H1 (cell line): ENCODE results near the gene RTCA. TPM values are rescaled to one million over a fixed set of nuclear protein-coding genes. Genes with fewer than 3 reads are reported as not detected.

Experiments used
- CTCF ChIA-PET: fragments of 300-600 bp; sonication (Branson Sonifier 250); formaldehyde crosslinking; loops from one replicate; lab custom pipeline; 2021; ENCODE audit not compliant: partially characterized antibody; lab: Charles Lee
- POLR2A ChIA-PET: fragments of 300-600 bp; sonication (Branson Sonifier 250); formaldehyde crosslinking; loops from one replicate; lab custom pipeline; 2021; ENCODE audit warnings: inconsistent platforms; ENCODE audit not compliant: partially characterized antibody; lab: Charles Lee
- DNase-seq, 2 experiments: peaks; one replicate each; pipeline versions ENCODE4 v3.0.0 to v3.0.0-alpha.2; 2010 to 2022; ENCODE audit warnings: low spot score in 2 of 2, low read depth in 1 of 2, mixed read lengths in 1 of 2
- FAIRE-seq: peaks from 2 replicates; lab custom pipeline; 2011; peaks lifted over from hg19 to GRCh38; lab: Jason Lieb, UNC
- H2AFZ ChIP-seq: 2 replicates; pipeline ENCODE4 v1.8.1; 2012; ENCODE audit warnings: low read length, inconsistent platforms
- H2AK5ac ChIP-seq: 2 replicates; pipeline ENCODE4 v1.6.1; 2013; ENCODE audit warnings: low read depth, low read length
- H2BK120ac ChIP-seq: replicated peaks from 2 replicates; pipeline ENCODE3; 2013; ENCODE audit warnings: low read depth, low read length, inconsistent platforms
- H2BK12ac ChIP-seq: 2 replicates; pipeline ENCODE4 v1.6.1; 2013; ENCODE audit warnings: low read depth, low read length
- H2BK15ac ChIP-seq: 2 replicates; pipeline ENCODE4 v1.6.1; 2013; ENCODE audit warnings: low read length
- H2BK20ac ChIP-seq: 2 replicates; pipeline ENCODE4 v1.6.1; 2013; ENCODE audit warnings: low read length
- H2BK5ac ChIP-seq: 2 replicates; pipeline ENCODE4 v1.6.1; 2013; ENCODE audit warnings: low read depth, low read length
- H3K14ac ChIP-seq: 2 replicates; pipeline ENCODE4 v1.6.1; 2013; ENCODE audit warnings: inconsistent platforms; ENCODE audit not compliant: insufficient read length
- H3K18ac ChIP-seq: 2 replicates; pipeline ENCODE4 v1.6.1; 2013; ENCODE audit warnings: low read length; ENCODE audit errors: extremely low read depth
- H3K23ac ChIP-seq: 2 replicates; pipeline ENCODE4 v1.6.1; 2013; ENCODE audit warnings: inconsistent platforms; ENCODE audit not compliant: insufficient read length
- H3K23me2 ChIP-seq: 2 replicates; pipeline ENCODE4 v1.6.1; 2013; ENCODE audit warnings: low read depth, low read length
- H3K27ac ChIP-seq: 2 replicates; pipeline ENCODE4 v1.6.1; 2011; ENCODE audit warnings: low read depth, low read length, inconsistent platforms
- H3K27me3 ChIP-seq, 4 experiments: replicated peaks in 1 of 4; 1 replicate in 1 of 4; 2 replicates in 3 of 4; pipeline versions ENCODE4 v1.6.1 to v1.8.1; 2011 to 2013; ENCODE audit warnings: low read length in 3 of 4, mild to moderate bottlenecking in 3 of 4, inconsistent platforms in 2 of 4, mixed read lengths in 2 of 4, moderate library complexity in 1 of 4; ENCODE audit not compliant: control insufficient read depth in 3 of 4, insufficient read depth in 3 of 4; ENCODE audit errors: extremely low read depth in 1 of 4
- H3K36me3 ChIP-seq, 4 experiments: 2 replicates each; pipeline versions ENCODE4 v1.6.1 to v1.8.1; 2011 to 2013; ENCODE audit warnings: mild to moderate bottlenecking in 4 of 4, low read length in 3 of 4, moderate library complexity in 2 of 4, control low read depth in 1 of 4, inconsistent platforms in 1 of 4; ENCODE audit not compliant: insufficient read depth in 4 of 4, control insufficient read depth in 2 of 4
- H3K4ac ChIP-seq: replicated peaks from 2 replicates; pipeline ENCODE3; 2013; ENCODE audit warnings: low read length, low read depth, mixed read lengths, inconsistent platforms; ENCODE audit not compliant: insufficient read length
- H3K4me1 ChIP-seq, 4 experiments: replicated peaks in 1 of 4; 1 replicate in 1 of 4; 2 replicates in 3 of 4; pipeline versions ENCODE4 v1.6.1 to v1.8.1; 2011 to 2013; ENCODE audit warnings: low read length in 3 of 4, inconsistent platforms in 2 of 4, mixed read lengths in 1 of 4; ENCODE audit not compliant: insufficient read depth in 4 of 4, control insufficient read depth in 3 of 4
- H3K4me2 ChIP-seq, 2 experiments: 2 replicates each; pipeline versions ENCODE4 v1.6.1 to v1.8.1; 2011 to 2013; ENCODE audit warnings: low read depth in 2 of 2, low read length in 2 of 2, control low read depth in 1 of 2, inconsistent platforms in 1 of 2, mild to moderate bottlenecking in 1 of 2; ENCODE audit not compliant: insufficient read depth in 1 of 2
- H3K4me3 ChIP-seq, 4 experiments: fragments of 200-600, 300-600 bp in 1 of 4; sonication (generic), shearing (Covaris generic), sonication (Bioruptor Twin) in 1 of 4; 2 replicates each; pipeline versions ENCODE4 v1.5.1 to v1.8.1; 2011 to 2016; ENCODE audit warnings: low read length in 4 of 4, low read depth in 3 of 4, control low read depth in 2 of 4, inconsistent platforms in 2 of 4, mild to moderate bottlenecking in 2 of 4, mixed read lengths in 1 of 4, moderate library complexity in 1 of 4; ENCODE audit not compliant: insufficient read depth in 2 of 4; ENCODE audit errors: extremely low read depth in 1 of 4
- H3K56ac ChIP-seq: replicated peaks from 2 replicates; pipeline ENCODE3; 2013; ENCODE audit warnings: low read depth, mild to moderate bottlenecking, mixed read lengths, low read length, inconsistent platforms; ENCODE audit not compliant: insufficient read length
- H3K79me1 ChIP-seq: 2 replicates; pipeline ENCODE4 v1.6.1; 2013; ENCODE audit warnings: low read depth, low read length, control low read depth
- H3K79me2 ChIP-seq, 2 experiments: 2 replicates each; pipeline versions ENCODE4 v1.6.1 to v1.8.1; 2012 to 2013; ENCODE audit warnings: low read length in 2 of 2, mild to moderate bottlenecking in 2 of 2, inconsistent platforms in 1 of 2; ENCODE audit not compliant: insufficient read depth in 2 of 2, control insufficient read depth in 1 of 2
- H3K9ac ChIP-seq, 4 experiments: replicated peaks in 1 of 4; 1 replicate in 1 of 4; 2 replicates in 3 of 4; pipeline versions ENCODE4 v1.6.1 to v1.8.1; 2011 to 2013; ENCODE audit warnings: low read depth in 3 of 4, low read length in 3 of 4, control low read depth in 2 of 4, mild to moderate bottlenecking in 2 of 4, moderate library complexity in 2 of 4, inconsistent platforms in 1 of 4; ENCODE audit errors: extremely low read depth in 1 of 4
- H3K9me3 ChIP-seq, 2 experiments: 2 replicates each; pipeline versions ENCODE4 v1.6.1 to v1.8.1; 2012 to 2013; ENCODE audit warnings: mild to moderate bottlenecking in 2 of 2, moderate library complexity in 2 of 2, control low read depth in 1 of 2, inconsistent platforms in 1 of 2, low read depth in 1 of 2, low read length in 1 of 2, mixed read lengths in 1 of 2; ENCODE audit not compliant: insufficient read depth in 2 of 2
- H4K20me1 ChIP-seq, 2 experiments: replicated peaks in 1 of 2; 2 replicates each; pipeline versions ENCODE3 to v1.8.1; 2011 to 2013; ENCODE audit warnings: inconsistent platforms in 2 of 2, low read length in 2 of 2, mild to moderate bottlenecking in 1 of 2; ENCODE audit not compliant: insufficient read depth in 2 of 2, control insufficient read depth in 1 of 2
- H4K5ac ChIP-seq: 2 replicates; pipeline ENCODE4 v1.6.1; 2013; ENCODE audit warnings: low read length, low read depth, mixed read lengths, inconsistent platforms; ENCODE audit not compliant: insufficient read length
- H4K8ac ChIP-seq: 2 replicates; pipeline ENCODE4 v1.8.0; 2013; ENCODE audit warnings: mild to moderate bottlenecking, moderate library complexity, low read length, inconsistent platforms; ENCODE audit not compliant: insufficient read depth; ENCODE audit errors: extremely low read depth
- H4K91ac ChIP-seq: replicated peaks from 2 replicates; pipeline ENCODE3; 2013; ENCODE audit warnings: low read length, mixed read lengths, inconsistent platforms; ENCODE audit not compliant: insufficient read length
- HDAC2 ChIP-seq, 2 experiments: fragments of 300-600 bp in 1 of 2; sonication (generic) in 1 of 2; IDR thresholded peaks; 2 replicates each; pipeline ENCODE4 v1.6.1; 2011 to 2012; ENCODE audit warnings: low read depth in 2 of 2, low read length in 2 of 2, mild to moderate bottlenecking in 2 of 2, moderate library complexity in 2 of 2, borderline replicate concordance in 1 of 2, inconsistent platforms in 1 of 2
- JUND ChIP-seq: IDR thresholded peaks from 2 replicates; pipeline ENCODE4 v1.6.1; 2011; ENCODE audit warnings: mild to moderate bottlenecking, improper control_type of control experiment, low read length
- KDM1A ChIP-seq: fragments of 200-600, 300-600 bp; sonication (generic); IDR thresholded peaks from 2 replicates; pipeline ENCODE4 v1.7.1; 2016; ENCODE audit warnings: mild to moderate bottlenecking, low read length, borderline replicate concordance
- POLR2AphosphoS5 ChIP-seq: IDR thresholded peaks from 2 replicates; pipeline ENCODE4 v1.6.1; 2011; ENCODE audit warnings: low read depth, low read length
- SAP30 ChIP-seq: fragments of 300-600 bp; sonication (generic); IDR thresholded peaks from 2 replicates; pipeline ENCODE4 v1.7.1; 2012; ENCODE audit warnings: low read length, moderate library complexity, mild to moderate bottlenecking, inconsistent platforms; ENCODE audit not compliant: insufficient read depth, insufficient replicate concordance
- WGBS, 2 experiments: shearing (Covaris generic) in 1 of 2; methylation state at CpG; one replicate each; pipeline versions ENCODE4 v1.1.6 to v1.1.7; 2013 to 2015; ENCODE audit warnings: low lambda C conversion rate in 2 of 2, mixed read lengths in 2 of 2, inconsistent platforms in 1 of 2, low coverage in 1 of 2, missing lambda C conversion rate in 1 of 2; ENCODE audit not compliant: insufficient replicate concordance in 2 of 2, insufficient coverage in 1 of 2, insufficient read length in 1 of 2; ENCODE audit errors: extremely low coverage in 1 of 2, missing lambda C conversion rate in 1 of 2; 5-methylcytosine and 5-hydroxymethylcytosine counted together
- polyA plus RNA-seq, 7 experiments: library from polyadenylated mRNA; depleted of rRNA in 3 of 7; stranded (reverse) in 5 of 7; unstranded in 2 of 7; fragments of >200 nt in 5 of 7; fragments of 200-250 nt in 2 of 7; gene quantifications; 1 replicate in 5 of 7; 2 replicates in 1 of 7; 4 replicates in 1 of 7; pipeline versions ENCODE4 v1.2.1 to v1.2.3, GENCODE V29; 2011 to 2013; ENCODE audit warnings: missing spikeins in 2 of 7, mixed read lengths in 2 of 7
- total RNA-seq: library from RNA; stranded (reverse); fragmentation: NEBNext Ultra II Directional; extraction: Animal tissue kit (Norgen Biotek cat#: 25700); gene quantifications from 2 replicates; pipeline ENCODE4 v1.2.1, GENCODE V29; 2021

RTCA gene
- total and polyA plus RNA-seq, 2 of the 8 experiments (the other 6 are each of a cell fraction or from before 2014, with no cell fraction given): 13.8 to 31.6 TPM

GRCh38 chr1:100304227-100304626 is 38.2 kb downstream of the RTCA start:
- Histone ChIP-seq H2BK5ac (no peak overlapping the region), H2BK15ac (no peak overlapping the region), H3K27ac (no peak overlapping the region), H3K23ac (no peak overlapping the region), H3K14ac (no peak overlapping the region), H3K18ac (no peak overlapping the region), H4K91ac (no peak overlapping the region), H3K4me3 (no peak overlapping the region; a peak in 1 of 8 replicates), H3K79me1 (no peaks in the 10 kb centered on the region), H2AK5ac (no peak overlapping the region), H3K27me3 (no peaks in the 10 kb centered on the region), H2BK120ac (no peak overlapping the region), H3K79me2 (no peaks in the 10 kb centered on the region), H2BK20ac (no peak overlapping the region), H4K8ac (no peak overlapping the region), H4K20me1 (no peaks in the 10 kb centered on the region), H3K36me3 (no peaks in the 10 kb centered on the region), H3K56ac (no peak overlapping the region), H2BK12ac (no peak overlapping the region), H2AFZ (no peak overlapping the region), H3K4me1 (peaks cover 0 to 8% (median 0%) of the 10 kb centered on the region in 4 experiments; a peak in 3 of 7 replicates), H3K4me2 (no peak overlapping the region), H3K9ac (no peak overlapping the region), H3K9me3 (no peaks in the 10 kb centered on the region), H4K5ac (no peak overlapping the region), H3K23me2 (no peaks in the 10 kb centered on the region), H3K4ac (no peak overlapping the region)
- ChIA-PET CTCF (interaction anchor here (1.5 kb wide), 1 partner anchor 155 kb away, joined by 3 read pairs; no protein-coding TSS in a partner anchor), POLR2A (interaction anchor here (1.0 kb wide), 1 partner anchor 49 kb away, joined by 3 read pairs; the partner anchor contains the start of gene CDC14A)
- FAIRE-seq: no peak
- WGBS, 2 experiments: 94% methylated on average over 2 of the region's 2 CpGs; no CpG with 5 or more reads in 1 of the 2 experiments
- TF ChIP-seq POLR2AphosphoS5: no peak
- peak; percentile 90 for TF ChIP-seq KDM1A
- TF ChIP-seq JUND: no peak
- TF ChIP-seq HDAC2 (IDR thresholded peaks at IDR 0.05; ENCODE audit: borderline replicate concordance in 1 of 2, low read depth in 2 of 2, low read length in 2 of 2): no peak
- no peak for TF ChIP-seq SAP30
- no peak for DNase-seq
